GM10266 (cell line): Measurements from ENCODE around the gene CEP162.
"Not testable (repeated sequence)": the region's sequence is repeated elsewhere in the genome, so short reads cannot be mapped to it uniquely, and the experiment has no call there.

ENCODE experiments used
- DNase-seq: peaks from one replicate; pipeline ENCODE4 v3.0.0; 2012; ENCODE audit errors: extremely low spot score
- TF ChIP-seq, protein P1 (sequence below): IDR thresholded peaks from 2 replicates; pipeline ENCODE4 v1.5.1; 2012; ENCODE audit warnings: mild to moderate bottlenecking, low read depth; ENCODE audit not compliant: control insufficient read depth, insufficient read depth; ENCODE audit errors: missing control alignments

CEP162 gene

GRCh38 chr6:84141521-84141920 is 85.9 kb downstream of the CEP162 start:
- TF ChIP-seq, protein P1, sequence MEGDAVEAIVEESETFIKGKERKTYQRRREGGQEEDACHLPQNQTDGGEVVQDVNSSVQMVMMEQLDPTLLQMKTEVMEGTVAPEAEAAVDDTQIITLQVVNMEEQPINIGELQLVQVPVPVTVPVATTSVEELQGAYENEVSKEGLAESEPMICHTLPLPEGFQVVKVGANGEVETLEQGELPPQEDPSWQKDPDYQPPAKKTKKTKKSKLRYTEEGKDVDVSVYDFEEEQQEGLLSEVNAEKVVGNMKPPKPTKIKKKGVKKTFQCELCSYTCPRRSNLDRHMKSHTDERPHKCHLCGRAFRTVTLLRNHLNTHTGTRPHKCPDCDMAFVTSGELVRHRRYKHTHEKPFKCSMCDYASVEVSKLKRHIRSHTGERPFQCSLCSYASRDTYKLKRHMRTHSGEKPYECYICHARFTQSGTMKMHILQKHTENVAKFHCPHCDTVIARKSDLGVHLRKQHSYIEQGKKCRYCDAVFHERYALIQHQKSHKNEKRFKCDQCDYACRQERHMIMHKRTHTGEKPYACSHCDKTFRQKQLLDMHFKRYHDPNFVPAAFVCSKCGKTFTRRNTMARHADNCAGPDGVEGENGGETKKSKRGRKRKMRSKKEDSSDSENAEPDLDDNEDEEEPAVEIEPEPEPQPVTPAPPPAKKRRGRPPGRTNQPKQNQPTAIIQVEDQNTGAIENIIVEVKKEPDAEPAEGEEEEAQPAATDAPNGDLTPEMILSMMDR: no peak
- DNase-seq: no peak

DNA sequence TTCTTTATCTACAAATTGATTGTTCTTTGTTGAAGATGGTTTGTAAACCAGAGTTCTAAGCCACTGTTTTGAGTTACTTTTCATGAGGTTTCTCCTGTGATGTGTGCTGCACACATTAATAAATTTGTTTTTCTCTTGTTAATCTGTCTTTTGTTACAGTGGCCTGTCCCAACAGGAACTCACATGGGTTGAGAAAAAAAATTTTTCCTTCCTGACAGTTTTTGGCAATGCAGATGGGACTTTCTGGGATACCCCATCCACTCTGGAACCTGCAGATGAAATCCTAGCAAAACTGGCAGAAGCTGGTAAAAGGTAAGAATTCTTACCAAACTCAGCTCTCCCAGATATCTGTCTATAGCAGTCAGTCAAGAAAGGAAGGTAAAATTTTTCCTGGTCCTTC is 88.1 kb downstream of the CEP162 start:
- DNase-seq: no peak
- TF ChIP-seq, protein P1: no peak

DNA sequence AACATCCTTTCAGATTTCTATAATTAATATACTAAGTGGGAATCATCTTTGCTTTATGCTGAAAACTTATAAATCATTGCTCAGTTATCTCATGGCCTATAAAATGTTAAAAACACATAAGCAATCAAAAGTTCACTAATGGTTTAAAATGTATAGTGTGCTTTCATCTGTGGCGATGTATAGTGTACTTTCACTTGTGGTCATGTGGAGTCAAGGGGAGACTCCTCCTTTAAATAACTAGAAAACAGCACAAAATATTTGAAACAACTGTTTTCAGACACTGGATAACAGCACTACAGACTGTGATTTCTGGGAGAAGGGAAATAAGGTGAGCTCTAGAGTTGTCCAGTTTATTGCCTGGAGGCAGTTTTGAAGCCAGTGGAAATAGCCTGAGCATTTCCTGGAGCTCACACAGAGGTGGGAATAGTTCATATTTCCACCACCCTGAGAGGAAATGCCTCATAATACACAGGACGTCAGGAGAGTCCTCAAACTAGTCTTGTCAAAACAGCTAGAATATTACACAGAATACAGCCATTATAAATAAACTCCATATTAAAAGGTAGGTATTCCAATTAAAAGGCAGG is 89.4 kb downstream of the CEP162 start:
- TF ChIP-seq, protein P1: no peak
- DNase-seq: no peak

- DNase-seq: no peak
- TF ChIP-seq, protein P1: no peak
Measured at GRCh38 chr6:84137051-84137375, 90.4 kb downstream of the CEP162 start.

DNA sequence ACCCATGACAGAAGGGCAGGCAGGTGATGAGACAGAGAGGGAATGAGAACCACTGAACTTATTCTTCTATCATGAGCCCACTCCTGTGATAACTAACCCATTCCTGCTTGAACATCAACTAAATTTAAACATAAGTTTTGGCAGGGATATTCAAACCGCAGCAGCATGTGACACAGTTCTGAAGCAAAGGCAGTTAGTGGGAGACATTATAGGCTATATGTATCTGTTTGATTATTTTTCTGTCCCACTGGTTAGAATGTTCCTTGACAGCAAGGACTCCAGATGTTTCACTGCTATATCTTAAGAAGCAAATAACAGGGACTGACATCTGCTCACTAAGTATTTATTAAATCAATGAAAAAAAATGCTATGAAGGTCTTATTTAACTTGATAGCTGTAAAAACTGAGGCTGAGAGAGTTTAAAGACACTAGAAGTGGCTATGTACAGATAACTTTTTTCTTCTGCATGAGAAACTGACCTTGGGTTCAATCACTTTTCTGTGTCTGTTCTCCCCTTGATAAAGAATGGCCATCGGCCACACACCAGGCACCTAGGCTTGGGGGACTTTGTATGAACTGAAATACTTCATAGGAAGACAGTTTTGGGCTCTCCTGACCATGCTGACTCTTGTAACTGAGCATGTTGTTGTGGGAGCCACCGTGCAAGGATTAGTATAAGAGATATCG is 90.9 kb downstream of the CEP162 start:
- no peak for DNase-seq
- TF ChIP-seq, protein P1: no peak

DNA sequence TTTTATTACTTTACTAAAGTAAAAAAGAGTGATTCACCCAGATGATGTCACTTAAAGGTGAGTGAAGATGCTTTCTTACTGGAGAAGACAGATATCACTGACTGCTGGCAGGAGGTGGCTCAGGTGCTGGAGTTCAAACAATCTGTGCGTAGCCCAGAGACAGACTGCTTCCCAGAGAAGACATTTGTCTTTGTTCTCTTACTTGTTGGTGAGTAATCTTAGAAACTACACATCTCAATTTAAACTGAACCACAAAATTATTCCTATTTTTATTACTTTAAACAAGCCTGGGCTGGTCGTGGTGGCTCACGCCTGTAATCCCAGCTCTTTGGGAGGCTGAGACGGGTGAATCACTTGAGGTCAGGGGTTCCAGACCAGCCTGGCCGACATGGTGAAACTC is 92.2 kb downstream of the CEP162 start:
- TF ChIP-seq, protein P1: no peak
- DNase-seq: no peak

DNA sequence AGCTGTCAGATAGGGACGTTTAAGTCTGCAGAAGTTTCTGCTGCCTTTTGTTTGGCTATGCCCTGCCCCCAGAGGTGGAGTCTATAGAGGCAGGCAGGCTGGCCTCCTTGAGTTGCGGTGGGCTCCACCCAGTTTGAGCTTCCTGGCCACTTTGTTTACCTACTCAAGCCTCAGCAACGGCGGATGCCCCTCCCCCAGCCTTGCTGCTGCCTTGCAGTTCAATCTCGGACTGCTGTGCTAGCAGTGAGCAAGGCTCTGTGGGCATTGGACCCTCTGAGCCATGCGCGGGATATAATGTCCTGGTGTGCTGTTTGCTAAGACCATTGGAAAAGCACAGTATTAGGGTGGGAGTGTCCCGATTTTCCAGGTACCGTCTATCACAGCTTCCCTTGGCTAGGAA is 94.1 kb downstream of the CEP162 start:
- DNase-seq: not testable (repeated sequence)

GRCh38 chr6:84129588-84129987 is 97.9 kb downstream of the CEP162 start:
- not testable (repeated sequence) for DNase-seq
